Measurements from ENCODE around the gene CBLB.

CBLB gene

DNA sequence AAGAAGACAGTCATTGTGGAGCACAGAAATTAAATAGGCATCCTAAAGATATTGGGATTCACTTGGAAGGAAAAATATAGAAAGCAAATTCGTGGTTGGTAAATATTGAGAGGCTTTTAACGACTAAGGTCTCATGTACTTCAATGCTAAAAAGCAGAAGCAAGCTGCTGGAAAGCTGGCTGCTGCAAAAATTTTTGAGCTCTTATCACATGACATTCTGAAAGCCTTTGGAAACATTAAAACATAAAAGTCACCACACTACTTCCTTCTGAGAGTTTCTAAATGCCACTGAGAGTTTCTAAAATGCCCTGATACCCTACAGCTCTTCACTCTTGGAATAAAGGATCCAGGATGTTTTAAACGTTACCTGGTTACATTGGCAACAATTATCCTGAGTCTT, 39.0 kb upstream of the CBLB start:
- Histone ChIP-seq H3K9me3 (ENCODE audit: insufficient read depth, low read depth, low read length) (no peaks in the 10 kb centered on the region), H3F3A (ENCODE audit: low read depth) (no peaks in the 10 kb centered on the region), H3K9ac (ENCODE audit: low read depth, low read length, poor library complexity, severe bottlenecking) (no peak overlapping the region), H2AFZ (ENCODE audit: low read length) (peak overlapping the region; percentile 47; the same call in 1 of the 2 replicates), H4K20me1 (ENCODE audit: insufficient read depth, low read length, poor library complexity, severe bottlenecking) (no peaks in the 10 kb centered on the region), H3K79me2 (ENCODE audit: insufficient read depth, low read length) (no peaks in the 10 kb centered on the region), H3K4me1 (ENCODE audit: insufficient read depth, low read length, poor library complexity, severe bottlenecking) (peaks cover 9% of the 10 kb centered on the region), H3K36me3 (ENCODE audit: insufficient read depth, low read length) (no peaks in the 10 kb centered on the region), H3K4me3 (ENCODE audit: low read length, poor library complexity, severe bottlenecking) (peak overlapping the region; percentile 15), H3K9me2 (replicated peaks; ENCODE audit: low read depth, low read length) (no peaks in the 10 kb centered on the region), H3K4me2 (ENCODE audit: low read depth, low read length, poor library complexity, severe bottlenecking) (peak overlapping the region; percentile 51), H3K27me3 (ENCODE audit: insufficient read depth, low read length, poor library complexity, severe bottlenecking) (no peaks in the 10 kb centered on the region)
- TF ChIP-seq, protein P1, sequence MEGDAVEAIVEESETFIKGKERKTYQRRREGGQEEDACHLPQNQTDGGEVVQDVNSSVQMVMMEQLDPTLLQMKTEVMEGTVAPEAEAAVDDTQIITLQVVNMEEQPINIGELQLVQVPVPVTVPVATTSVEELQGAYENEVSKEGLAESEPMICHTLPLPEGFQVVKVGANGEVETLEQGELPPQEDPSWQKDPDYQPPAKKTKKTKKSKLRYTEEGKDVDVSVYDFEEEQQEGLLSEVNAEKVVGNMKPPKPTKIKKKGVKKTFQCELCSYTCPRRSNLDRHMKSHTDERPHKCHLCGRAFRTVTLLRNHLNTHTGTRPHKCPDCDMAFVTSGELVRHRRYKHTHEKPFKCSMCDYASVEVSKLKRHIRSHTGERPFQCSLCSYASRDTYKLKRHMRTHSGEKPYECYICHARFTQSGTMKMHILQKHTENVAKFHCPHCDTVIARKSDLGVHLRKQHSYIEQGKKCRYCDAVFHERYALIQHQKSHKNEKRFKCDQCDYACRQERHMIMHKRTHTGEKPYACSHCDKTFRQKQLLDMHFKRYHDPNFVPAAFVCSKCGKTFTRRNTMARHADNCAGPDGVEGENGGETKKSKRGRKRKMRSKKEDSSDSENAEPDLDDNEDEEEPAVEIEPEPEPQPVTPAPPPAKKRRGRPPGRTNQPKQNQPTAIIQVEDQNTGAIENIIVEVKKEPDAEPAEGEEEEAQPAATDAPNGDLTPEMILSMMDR (conservative IDR thresholded peaks at IDR 0.05; ENCODE audit: low read length) = no peak
- TF ChIP-seq EZH2phosphoT487 (IDR thresholded peaks at IDR 0.05; ENCODE audit: borderline replicate concordance) = no peak

DNA sequence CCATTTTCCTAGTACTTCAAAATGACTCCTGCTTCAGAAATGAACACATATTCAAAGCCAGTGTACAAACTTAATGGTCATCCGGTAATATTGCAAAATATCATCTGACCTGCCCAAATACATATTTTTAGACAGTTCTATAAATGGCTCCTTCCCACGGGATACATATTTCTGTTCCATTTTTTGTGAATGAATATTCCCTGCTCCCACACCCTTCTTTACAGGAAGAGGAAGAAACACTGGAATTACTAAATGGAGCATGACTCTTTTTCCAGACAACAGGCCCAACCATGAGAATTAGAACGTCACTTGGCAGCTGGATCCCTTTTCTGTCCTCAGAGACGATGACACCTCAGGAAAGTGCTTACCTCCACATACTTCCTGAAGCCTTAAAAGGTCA, 38.0 kb upstream of the CBLB start:
- Histone ChIP-seq H2AFZ (ENCODE audit: low read length) (peak overlapping the region; percentile 47; the same call in 1 of the 2 replicates), H3K36me3 (ENCODE audit: insufficient read depth, low read length) (no peaks in the 10 kb centered on the region), H3K79me2 (ENCODE audit: insufficient read depth, low read length) (no peaks in the 10 kb centered on the region), H3K9me3 (ENCODE audit: insufficient read depth, low read depth, low read length) (no peaks in the 10 kb centered on the region), H4K20me1 (ENCODE audit: insufficient read depth, low read length, poor library complexity, severe bottlenecking) (no peaks in the 10 kb centered on the region), H3K9me2 (replicated peaks; ENCODE audit: low read depth, low read length) (no peaks in the 10 kb centered on the region), H3F3A (ENCODE audit: low read depth) (no peaks in the 10 kb centered on the region), H3K4me2 (ENCODE audit: low read depth, low read length, poor library complexity, severe bottlenecking) (no peak overlapping the region), H3K27me3 (ENCODE audit: insufficient read depth, low read length, poor library complexity, severe bottlenecking) (no peaks in the 10 kb centered on the region), H3K9ac (ENCODE audit: low read depth, low read length, poor library complexity, severe bottlenecking) (no peak overlapping the region), H3K4me3 (ENCODE audit: low read length, poor library complexity, severe bottlenecking) (no peak overlapping the region), H3K4me1 (ENCODE audit: insufficient read depth, low read length, poor library complexity, severe bottlenecking) (peaks cover 9% of the 10 kb centered on the region)
- TF ChIP-seq, protein P1 (conservative IDR thresholded peaks at IDR 0.05; ENCODE audit: low read length) = no peak
- TF ChIP-seq EZH2phosphoT487 (IDR thresholded peaks at IDR 0.05; ENCODE audit: borderline replicate concordance) = no peak

GRCh38 chr3:105906345-105906744, 37.5 kb upstream of the CBLB start:
- H3K9me3 ChIP-seq (ENCODE audit: insufficient read depth, low read depth, low read length) = no peaks in the 10 kb centered on the region
- H3K9ac ChIP-seq (ENCODE audit: low read depth, low read length, poor library complexity, severe bottlenecking) = no peak overlapping the region
- peaks cover 9% of the 10 kb centered on the region for H3K4me1 ChIP-seq (ENCODE audit: insufficient read depth, low read length, poor library complexity, severe bottlenecking)
- no peak overlapping the region for H3K4me3 ChIP-seq (ENCODE audit: low read length, poor library complexity, severe bottlenecking)
- no peak overlapping the region for H3K4me2 ChIP-seq (ENCODE audit: low read depth, low read length, poor library complexity, severe bottlenecking)
- no peaks in the 10 kb centered on the region for H3K36me3 ChIP-seq (ENCODE audit: insufficient read depth, low read length)
- no peaks in the 10 kb centered on the region for H3F3A ChIP-seq (ENCODE audit: low read depth)
- no peak overlapping the region for H2AFZ ChIP-seq (ENCODE audit: low read length)
- H3K27me3 ChIP-seq (ENCODE audit: insufficient read depth, low read length, poor library complexity, severe bottlenecking) = no peaks in the 10 kb centered on the region
- H3K9me2 ChIP-seq (replicated peaks; ENCODE audit: low read depth, low read length) = no peaks in the 10 kb centered on the region
- H3K79me2 ChIP-seq (ENCODE audit: insufficient read depth, low read length) = no peaks in the 10 kb centered on the region
- TF ChIP-seq EZH2phosphoT487 (IDR thresholded peaks at IDR 0.05; ENCODE audit: borderline replicate concordance) = no peak
- TF ChIP-seq, protein P1 (conservative IDR thresholded peaks at IDR 0.05; ENCODE audit: low read length) = no peak
- H4K20me1 ChIP-seq (ENCODE audit: insufficient read depth, low read length, poor library complexity, severe bottlenecking) = no peaks in the 10 kb centered on the region
